Activated CD4-positive, alpha-beta T cell treated with anti-CD3 and anti-CD28 coated beads, Interleukin-2, Interleukin-6, amounts not matched to agents 100 ng/mL and 50 ng/mL, durations not matched to agents 16 hours and 8 hours (primary cell): ENCODE data around the gene SNU13.
"Not testable (repeated sequence)": the region's sequence is repeated elsewhere in the genome, so short reads cannot be mapped to it uniquely, and the experiment has no call there.

Source experiments
- DNase-seq: peaks from one replicate; pipeline ENCODE4 v3.0.0-alpha.2; 2020

Gene SNU13

GRCh38 chr22:41676134-41676533 lies 12.5 kb downstream of the SNU13 start:
- no peak for DNase-seq

- DNase-seq = no peak
Measured at GRCh38 chr22:41674846-41675340, 13.8 kb downstream of the SNU13 start.

- no peak for DNase-seq
Measured at GRCh38 chr22:41672780-41673509, 15.7 kb downstream of the SNU13 start.

- not testable (repeated sequence) for DNase-seq
Measured at GRCh38 chr22:41672096-41672495, 16.6 kb downstream of the SNU13 start.

- DNase-seq = no peak
Measured at GRCh38 chr22:41668971-41669911, 19.4 kb downstream of the SNU13 start.

- no peak for DNase-seq
Measured at GRCh38 chr22:41664951-41665350, 23.7 kb downstream of the SNU13 start.

GRCh38 chr22:41664490-41664889 lies 24.2 kb downstream of the SNU13 start:
- DNase-seq = no peak

- not testable (repeated sequence) for DNase-seq
Measured at GRCh38 chr22:41663594-41663993, 25.1 kb downstream of the SNU13 start.

- DNase-seq = no peak
Measured at GRCh38 chr22:41661713-41662112, 27.0 kb downstream of the SNU13 start.

- no peak for DNase-seq
Measured at GRCh38 chr22:41661088-41661487, 27.6 kb downstream of the SNU13 start.

- DNase-seq = no peak
Measured at GRCh38 chr22:41660416-41660815, 28.3 kb downstream of the SNU13 start.

GRCh38 chr22:41659941-41660340 lies 28.7 kb downstream of the SNU13 start:
- no peak for DNase-seq

- no peak for DNase-seq
Measured at GRCh38 chr22:41658869-41659268, 29.8 kb downstream of the SNU13 start.

GRCh38 chr22:41657709-41658108 lies 31.0 kb downstream of the SNU13 start:
- no peak for DNase-seq

GRCh38 chr22:41656556-41656955 lies 32.1 kb downstream of the SNU13 start:
- DNase-seq = no peak

GRCh38 chr22:41654322-41654721 lies 34.3 kb downstream of the SNU13 start:
- no peak for DNase-seq

GRCh38 chr22:41650821-41651220 lies 37.8 kb downstream of the SNU13 start:
- DNase-seq = no peak

- no peak for DNase-seq
Measured at GRCh38 chr22:41650229-41650628, 38.4 kb downstream of the SNU13 start.

GRCh38 chr22:41648432-41648831 lies 40.2 kb downstream of the SNU13 start:
- no peak for DNase-seq

GRCh38 chr22:41647771-41648170 lies 40.9 kb downstream of the SNU13 start:
- DNase-seq = no peak

GRCh38 chr22:41642331-41643110 lies 46.1 kb downstream of the SNU13 start:
- DNase-seq = no peak

- no peak for DNase-seq
Measured at GRCh38 chr22:41641854-41642253, 46.8 kb downstream of the SNU13 start.

- no peak for DNase-seq
Measured at GRCh38 chr22:41638748-41639147, 49.9 kb downstream of the SNU13 start.
